CD14-positive monocyte (primary cell): ENCODE data around the gene EPS8L3. TPM values are rescaled to one million over a fixed set of nuclear protein-coding genes. Genes with fewer than 3 reads are reported as not detected.

ENCODE experiments used
- DNase-seq, 3 donors: peaks; one replicate each; pipeline ENCODE4 v3.0.0-alpha.2; 2011 to 2022
- H2AFZ ChIP-seq: 2 replicates; pipeline ENCODE4 v1.6.0; 2012; ENCODE audit warnings: mild to moderate bottlenecking, low read depth, low read length, inconsistent platforms; ENCODE audit not compliant: insufficient read depth, poor library complexity, severe bottlenecking
- H3K27ac ChIP-seq, 2 donors: 1 replicate in 1 of 2; 2 replicates in 1 of 2; pipeline ENCODE4 v1.5.1; 2012 to 2013; ENCODE audit warnings: low read length in 2 of 2, control low read depth in 1 of 2, inconsistent platforms in 1 of 2, low read depth in 1 of 2, mild to moderate bottlenecking in 1 of 2
- H3K27me3 ChIP-seq, 2 donors: one replicate each; pipeline versions ENCODE4 v1.6.0 to v1.6.1; 2011 to 2013; ENCODE audit warnings: low read length in 2 of 2; ENCODE audit not compliant: control insufficient read depth in 2 of 2, insufficient read depth in 2 of 2
- H3K36me3 ChIP-seq, 2 donors: replicated peaks in 1 of 2; 1 replicate in 1 of 2; 2 replicates in 1 of 2; pipeline versions ENCODE4 v1.5.1 to v1.6.1; 2012 to 2013; ENCODE audit warnings: low read length in 2 of 2, control low read depth in 1 of 2, inconsistent platforms in 1 of 2, mild to moderate bottlenecking in 1 of 2; ENCODE audit not compliant: insufficient read depth in 2 of 2, control insufficient read depth in 1 of 2
- H3K4me1 ChIP-seq, 2 donors: 1 replicate in 1 of 2; 2 replicates in 1 of 2; pipeline versions ENCODE4 v1.5.1 to v1.6.1; 2012 to 2013; ENCODE audit warnings: low read length in 2 of 2, control low read depth in 1 of 2, inconsistent platforms in 1 of 2, mild to moderate bottlenecking in 1 of 2, moderate library complexity in 1 of 2; ENCODE audit not compliant: insufficient read depth in 2 of 2, control insufficient read depth in 1 of 2
- H3K4me2 ChIP-seq: replicated peaks from 2 replicates; pipeline ENCODE3; 2012; ENCODE audit warnings: low read length, moderate library complexity, mild to moderate bottlenecking; ENCODE audit not compliant: poor library complexity, severe bottlenecking; ENCODE audit errors: extremely low read depth
- H3K4me3 ChIP-seq, 3 experiments: fragments of 200-600 bp in 1 of 3; sonication (generic) in 1 of 3; replicated peaks in 1 of 3; 1 replicate in 2 of 3; 2 replicates in 1 of 3; pipeline ENCODE4 v1.5.1; 2011 to 2013; ENCODE audit warnings: low read length in 3 of 3, mild to moderate bottlenecking in 3 of 3, control low read depth in 2 of 3, low read depth in 2 of 3, inconsistent platforms in 1 of 3, moderate library complexity in 1 of 3
- H3K79me2 ChIP-seq: 2 replicates; pipeline ENCODE4 v1.6.0; 2012; ENCODE audit warnings: mild to moderate bottlenecking, control low read depth, inconsistent platforms, low read length, moderate library complexity; ENCODE audit not compliant: insufficient read depth
- H3K9ac ChIP-seq: 2 replicates; pipeline ENCODE4 v1.6.0; 2017; ENCODE audit warnings: low read length, mild to moderate bottlenecking; ENCODE audit not compliant: insufficient read depth, poor library complexity, severe bottlenecking
- H3K9me3 ChIP-seq, 2 donors: replicated peaks in 1 of 2; 1 replicate in 1 of 2; 2 replicates in 1 of 2; pipeline versions ENCODE4 v1.5.1 to v1.6.1; 2012 to 2013; ENCODE audit warnings: low read length in 2 of 2, control low read depth in 1 of 2; ENCODE audit not compliant: control insufficient read depth in 1 of 2, insufficient read depth in 1 of 2
- H4K20me1 ChIP-seq: 2 replicates; pipeline ENCODE4 v1.6.0; 2012; ENCODE audit warnings: mild to moderate bottlenecking, low read length, control low read depth, moderate library complexity; ENCODE audit not compliant: insufficient read depth
- H3K27ac Mint-ChIP-seq, 7 donors: one replicate each; pipeline ENCODE4 v1.8.0; 2020; ENCODE audit warnings: mild to moderate bottlenecking in 7 of 7, mixed read lengths in 7 of 7, moderate library complexity in 6 of 7, inconsistent platforms in 2 of 7
- H3K27me3 Mint-ChIP-seq, 3 donors: one replicate each; pipeline ENCODE4 v1.8.0; 2021 to 2022; ENCODE audit warnings: low read depth in 3 of 3, mild to moderate bottlenecking in 3 of 3, mixed read lengths in 3 of 3, moderate library complexity in 3 of 3, inconsistent platforms in 1 of 3
- H3K36me3 Mint-ChIP-seq, 2 donors: one replicate each; pipeline ENCODE4 v1.8.0; 2020; ENCODE audit warnings: mixed read lengths in 2 of 2, inconsistent platforms in 1 of 2, mild to moderate bottlenecking in 1 of 2
- H3K4me1 Mint-ChIP-seq: one replicate; pipeline ENCODE4 v1.8.0; 2020; ENCODE audit warnings: mild to moderate bottlenecking, mixed read lengths
- H3K4me3 Mint-ChIP-seq, 2 donors: one replicate each; pipeline ENCODE4 v1.8.0; 2020; ENCODE audit warnings: mild to moderate bottlenecking in 2 of 2, mixed read lengths in 2 of 2, moderate library complexity in 1 of 2
- H3K9me3 Mint-ChIP-seq, 7 donors: one replicate each; pipeline ENCODE4 v1.8.0; 2020 to 2022; ENCODE audit warnings: mixed read lengths in 7 of 7, mild to moderate bottlenecking in 6 of 7, moderate library complexity in 6 of 7, inconsistent platforms in 2 of 7
- WGBS: methylation state at CpG from one replicate; pipeline ENCODE4 v1.1.5; 2013; ENCODE audit warnings: missing lambda C conversion rate; ENCODE audit not compliant: insufficient coverage; 5-methylcytosine and 5-hydroxymethylcytosine counted together
- intact Hi-C, 2 donors: fragments of 100-400 bp; cut with micrococcal nuclease; formaldehyde crosslinking; loops; one replicate each; pipeline versions ENCODE4 v1.15.0 to v1.15.1; 2023
- polyA plus RNA-seq, 3 donors: library from polyadenylated mRNA; depleted of rRNA in 1 of 3; unstranded in 2 of 3; stranded (reverse) in 1 of 3; fragments of 300-500 nt in 2 of 3; fragments of >200 nt in 1 of 3; fragmentation: Illumina TruSeq in 2 of 3; gene quantifications; 1 replicate in 2 of 3; 2 replicates in 1 of 3; pipeline ENCODE4 v1.2.3, GENCODE V29; 2012 to 2021
- TF ChIP-seq, protein P1 (sequence below): fragments of 200-600 bp; IDR thresholded peaks from one replicate; pipeline ENCODE4 v1.8.0; 2022; ENCODE audit warnings: antibody characterized with exemption, mild to moderate bottlenecking

EPS8L3 gene
- polyA plus RNA-seq, 3 donors: not detected

DNA sequence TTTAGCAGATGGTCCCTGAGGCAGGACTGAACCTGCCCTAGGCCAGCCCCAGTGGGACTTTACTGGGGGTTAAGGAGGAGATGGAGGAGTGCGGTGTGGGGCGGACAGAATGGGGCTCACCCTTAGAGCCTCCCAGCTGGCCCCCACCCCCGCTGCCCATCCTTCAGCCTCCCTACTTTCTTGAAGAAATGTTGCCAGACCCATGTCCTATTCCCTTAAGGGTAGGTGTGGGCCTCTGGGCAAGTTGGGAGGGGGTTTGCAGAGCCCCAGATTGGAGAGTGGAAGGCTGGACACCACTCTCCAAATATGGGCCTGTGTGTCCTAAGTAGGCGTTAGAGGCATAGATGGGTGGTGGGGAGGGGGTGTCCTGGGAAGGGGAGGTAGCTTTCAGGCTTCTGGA is 19.2 kb upstream of the EPS8L3 start:
- Histone ChIP-seq H3K9ac (no peak overlapping the region), H3K4me3 (no peak overlapping the region), H3K4me1 (no peaks in the 10 kb centered on the region), H3K36me3 (no peaks in the 10 kb centered on the region), H3K9me3 (no peaks in the 10 kb centered on the region), H2AFZ (no peak overlapping the region), H3K27ac (no peak overlapping the region), H3K27me3 (no peaks in the 10 kb centered on the region), H3K4me2 (no peak overlapping the region), H3K79me2 (no peaks in the 10 kb centered on the region), H4K20me1 (no peaks in the 10 kb centered on the region)
- Mint-ChIP-seq H3K27ac (no peak overlapping the region), H3K4me3 (no peak overlapping the region), H3K27me3 (peaks cover 0 to 12% (median 0%) of the 10 kb centered on the region in 3 donors), H3K4me1 (peaks cover 5% of the 10 kb centered on the region), H3K9me3 (peaks cover 0 to 8% (median 0%) of the 10 kb centered on the region in 7 donors), H3K36me3 (no peaks in the 10 kb centered on the region)
- no peak for DNase-seq
- WGBS: no CpG with 5 or more reads among the region's 4 CpGs
- intact Hi-C loops: loop anchor here in 1 of 2 donors (5.0 kb wide), 1 partner anchor 341 kb away; no protein-coding TSS in a partner anchor
- TF ChIP-seq, protein P1, sequence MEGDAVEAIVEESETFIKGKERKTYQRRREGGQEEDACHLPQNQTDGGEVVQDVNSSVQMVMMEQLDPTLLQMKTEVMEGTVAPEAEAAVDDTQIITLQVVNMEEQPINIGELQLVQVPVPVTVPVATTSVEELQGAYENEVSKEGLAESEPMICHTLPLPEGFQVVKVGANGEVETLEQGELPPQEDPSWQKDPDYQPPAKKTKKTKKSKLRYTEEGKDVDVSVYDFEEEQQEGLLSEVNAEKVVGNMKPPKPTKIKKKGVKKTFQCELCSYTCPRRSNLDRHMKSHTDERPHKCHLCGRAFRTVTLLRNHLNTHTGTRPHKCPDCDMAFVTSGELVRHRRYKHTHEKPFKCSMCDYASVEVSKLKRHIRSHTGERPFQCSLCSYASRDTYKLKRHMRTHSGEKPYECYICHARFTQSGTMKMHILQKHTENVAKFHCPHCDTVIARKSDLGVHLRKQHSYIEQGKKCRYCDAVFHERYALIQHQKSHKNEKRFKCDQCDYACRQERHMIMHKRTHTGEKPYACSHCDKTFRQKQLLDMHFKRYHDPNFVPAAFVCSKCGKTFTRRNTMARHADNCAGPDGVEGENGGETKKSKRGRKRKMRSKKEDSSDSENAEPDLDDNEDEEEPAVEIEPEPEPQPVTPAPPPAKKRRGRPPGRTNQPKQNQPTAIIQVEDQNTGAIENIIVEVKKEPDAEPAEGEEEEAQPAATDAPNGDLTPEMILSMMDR: no peak

DNA sequence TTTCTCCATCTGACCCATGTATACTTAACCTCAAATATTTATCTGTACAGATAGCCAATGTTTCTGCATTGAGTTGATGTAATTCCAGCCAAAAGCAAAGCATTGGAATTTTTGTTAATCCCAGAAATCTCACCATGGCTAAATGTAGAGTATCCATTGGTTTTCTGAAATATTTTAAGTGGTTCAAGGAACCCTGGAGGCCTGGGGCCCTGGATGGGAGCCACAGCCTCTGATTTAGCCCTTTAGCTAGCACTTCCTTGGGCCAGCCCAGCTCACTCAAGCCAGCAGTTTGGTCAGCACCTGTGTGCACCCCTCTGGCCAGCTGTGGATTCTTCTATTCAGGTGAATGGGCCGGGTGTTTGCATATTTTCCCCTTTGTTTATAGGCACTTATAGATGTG is 18.8 kb upstream of the EPS8L3 start:
- Mint-ChIP-seq H3K4me3 (no peak overlapping the region), H3K27me3 (peaks cover 0 to 10% (median 0%) of the 10 kb centered on the region in 3 donors), H3K36me3 (no peaks in the 10 kb centered on the region), H3K9me3 (peaks cover 0 to 8% (median 0%) of the 10 kb centered on the region in 7 donors), H3K4me1 (peaks cover 5% of the 10 kb centered on the region), H3K27ac (no peak overlapping the region)
- no peak overlapping the region for H2AFZ ChIP-seq
- no peaks in the 10 kb centered on the region for H3K27me3 ChIP-seq
- no peaks in the 10 kb centered on the region for H3K9me3 ChIP-seq
- H3K4me2 ChIP-seq: no peak overlapping the region
- no peak overlapping the region for H3K9ac ChIP-seq
- H3K36me3 ChIP-seq: no peaks in the 10 kb centered on the region
- no peak overlapping the region for H3K4me3 ChIP-seq
- TF ChIP-seq, protein P1: no peak
- H3K27ac ChIP-seq: no peak overlapping the region
- intact Hi-C loops: loop anchor here in 1 of 2 donors (5.0 kb wide), 1 partner anchor 340 kb away; no protein-coding TSS in a partner anchor
- no peaks in the 10 kb centered on the region for H4K20me1 ChIP-seq
- H3K79me2 ChIP-seq: no peaks in the 10 kb centered on the region
- 100% methylated on average over 1 of the region's 1 CpG for WGBS
- no peaks in the 10 kb centered on the region for H3K4me1 ChIP-seq
- DNase-seq: no peak
